Suppressor macrophage treated with lipopolysaccharide for 1 hour (primary cell): ENCODE results near the gene TMEM117.

ENCODE experiments used
- DNase-seq, 3 donors: peaks; one replicate each; pipeline ENCODE4 v3.0.0-alpha.2; 2020 to 2022

The TMEM117 gene

GRCh38 chr12:44389896-44390295, 554.0 kb downstream of the TMEM117 start:
- no peak for DNase-seq

- no peak for DNase-seq
Observed at GRCh38 chr12:44397631-44398030, 561.8 kb downstream of the TMEM117 start.

- no peak for DNase-seq
Observed at GRCh38 chr12:44403185-44403584, 567.3 kb downstream of the TMEM117 start.

GRCh38 chr12:44405297-44405696, 569.4 kb downstream of the TMEM117 start:
- no peak for DNase-seq

GRCh38 chr12:44422559-44422958, 586.7 kb downstream of the TMEM117 start:
- no peak for DNase-seq

GRCh38 chr12:44428825-44429224, 592.9 kb downstream of the TMEM117 start:
- DNase-seq, result no peak

GRCh38 chr12:44431647-44432343, 595.9 kb downstream of the TMEM117 start:
- no peak for DNase-seq

- DNase-seq, result no peak
Observed at GRCh38 chr12:44433659-44434058, 597.8 kb downstream of the TMEM117 start.

- no peak for DNase-seq
Observed at GRCh38 chr12:44436756-44437155, 600.9 kb downstream of the TMEM117 start.
